ENCODE results near the gene AP1M2.

DNA sequence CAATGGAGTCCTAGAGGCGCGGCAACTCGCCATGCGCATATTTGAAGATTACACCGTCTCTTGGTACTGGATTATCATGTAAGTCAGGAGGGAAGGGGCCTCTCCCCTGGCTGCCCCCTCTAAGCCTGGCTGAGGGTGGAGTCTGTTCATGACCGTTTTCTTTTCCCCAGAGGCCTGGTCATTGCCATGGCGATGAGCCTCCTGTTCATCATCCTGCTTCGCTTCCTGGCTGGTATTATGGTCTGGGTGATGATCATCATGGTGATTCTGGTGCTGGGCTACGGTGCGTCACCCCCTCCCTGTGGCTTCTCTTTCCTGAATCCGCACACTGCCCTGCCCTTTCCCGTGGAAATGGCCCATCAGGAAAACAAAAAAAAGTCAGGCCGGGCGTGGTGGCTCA lies 44.8 kb upstream of the AP1M2 start:
- no peak for TF ChIP-seq ZFP30 (CRISPR knock-in tag; IDR thresholded peaks at IDR 0.05)
- TF ChIP-seq, protein P1, sequence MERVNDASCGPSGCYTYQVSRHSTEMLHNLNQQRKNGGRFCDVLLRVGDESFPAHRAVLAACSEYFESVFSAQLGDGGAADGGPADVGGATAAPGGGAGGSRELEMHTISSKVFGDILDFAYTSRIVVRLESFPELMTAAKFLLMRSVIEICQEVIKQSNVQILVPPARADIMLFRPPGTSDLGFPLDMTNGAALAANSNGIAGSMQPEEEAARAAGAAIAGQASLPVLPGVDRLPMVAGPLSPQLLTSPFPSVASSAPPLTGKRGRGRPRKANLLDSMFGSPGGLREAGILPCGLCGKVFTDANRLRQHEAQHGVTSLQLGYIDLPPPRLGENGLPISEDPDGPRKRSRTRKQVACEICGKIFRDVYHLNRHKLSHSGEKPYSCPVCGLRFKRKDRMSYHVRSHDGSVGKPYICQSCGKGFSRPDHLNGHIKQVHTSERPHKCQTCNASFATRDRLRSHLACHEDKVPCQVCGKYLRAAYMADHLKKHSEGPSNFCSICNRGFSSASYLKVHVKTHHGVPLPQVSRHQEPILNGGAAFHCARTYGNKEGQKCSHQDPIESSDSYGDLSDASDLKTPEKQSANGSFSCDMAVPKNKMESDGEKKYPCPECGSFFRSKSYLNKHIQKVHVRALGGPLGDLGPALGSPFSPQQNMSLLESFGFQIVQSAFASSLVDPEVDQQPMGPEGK (CRISPR knock-in tag; IDR thresholded peaks at IDR 0.05; ENCODE audit: borderline replicate concordance), result no peak
- no peak for TF ChIP-seq ZNF8 (CRISPR knock-in tag; IDR thresholded peaks at IDR 0.05)
- no peak for TF ChIP-seq TSHZ2 (CRISPR knock-in tag; IDR thresholded peaks at IDR 0.05)
- no peak for TF ChIP-seq ZFP3 (CRISPR knock-in tag; IDR thresholded peaks at IDR 0.05)
- TF ChIP-seq, protein P2, sequence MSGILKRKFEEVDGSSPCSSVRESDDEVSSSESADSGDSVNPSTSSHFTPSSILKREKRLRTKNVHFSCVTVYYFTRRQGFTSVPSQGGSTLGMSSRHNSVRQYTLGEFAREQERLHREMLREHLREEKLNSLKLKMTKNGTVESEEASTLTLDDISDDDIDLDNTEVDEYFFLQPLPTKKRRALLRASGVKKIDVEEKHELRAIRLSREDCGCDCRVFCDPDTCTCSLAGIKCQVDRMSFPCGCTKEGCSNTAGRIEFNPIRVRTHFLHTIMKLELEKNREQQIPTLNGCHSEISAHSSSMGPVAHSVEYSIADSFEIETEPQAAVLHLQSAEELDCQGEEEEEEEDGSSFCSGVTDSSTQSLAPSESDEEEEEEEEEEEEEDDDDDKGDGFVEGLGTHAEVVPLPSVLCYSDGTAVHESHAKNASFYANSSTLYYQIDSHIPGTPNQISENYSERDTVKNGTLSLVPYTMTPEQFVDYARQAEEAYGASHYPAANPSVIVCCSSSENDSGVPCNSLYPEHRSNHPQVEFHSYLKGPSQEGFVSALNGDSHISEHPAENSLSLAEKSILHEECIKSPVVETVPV (CRISPR knock-in tag; IDR thresholded peaks at IDR 0.05), result no peak
- TF ChIP-seq, protein P3, sequence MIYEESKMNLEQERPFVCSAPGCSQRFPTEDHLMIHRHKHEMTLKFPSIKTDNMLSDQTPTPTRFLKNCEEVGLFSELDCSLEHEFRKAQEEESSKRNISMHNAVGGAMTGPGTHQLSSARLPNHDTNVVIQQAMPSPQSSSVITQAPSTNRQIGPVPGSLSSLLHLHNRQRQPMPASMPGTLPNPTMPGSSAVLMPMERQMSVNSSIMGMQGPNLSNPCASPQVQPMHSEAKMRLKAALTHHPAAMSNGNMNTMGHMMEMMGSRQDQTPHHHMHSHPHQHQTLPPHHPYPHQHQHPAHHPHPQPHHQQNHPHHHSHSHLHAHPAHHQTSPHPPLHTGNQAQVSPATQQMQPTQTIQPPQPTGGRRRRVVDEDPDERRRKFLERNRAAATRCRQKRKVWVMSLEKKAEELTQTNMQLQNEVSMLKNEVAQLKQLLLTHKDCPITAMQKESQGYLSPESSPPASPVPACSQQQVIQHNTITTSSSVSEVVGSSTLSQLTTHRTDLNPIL (CRISPR knock-in tag; IDR thresholded peaks at IDR 0.05; ENCODE audit: low read depth), result no peak

Data from SK-N-SH treated with all-trans-retinoic acid at 6 μM for 48 hours (cell line).